Astrocyte (in vitro differentiated cells and primary cell): Measurements from ENCODE around the gene BCL2.

Source experiments
- CTCF ChIP-seq: IDR thresholded peaks from 2 replicates; pipeline ENCODE4 v1.5.1; 2011; ENCODE audit warnings: low read depth, mild to moderate bottlenecking, inconsistent platforms, low read length, moderate library complexity; ENCODE audit not compliant: insufficient read depth
- EZH2 ChIP-seq: IDR thresholded peaks from 2 replicates; pipeline ENCODE4 v1.6.1; 2012; ENCODE audit warnings: mild to moderate bottlenecking, low read length, inconsistent platforms; ENCODE audit not compliant: insufficient read depth

- no peak for TF ChIP-seq CTCF
- no peak for TF ChIP-seq EZH2
Measured at GRCh38 chr18:63161032-63161760, 158.4 kb downstream of the BCL2 start.
